Measurements from ENCODE around the gene TCF7. TPM values are rescaled to one million over a fixed set of nuclear protein-coding genes. Genes with fewer than 3 reads are reported as not detected.

The TCF7 gene
- total and polyA plus RNA-seq, 4 donors, result 1.3 to 2.7 (median 2.2) TPM

- Histone ChIP-seq H3K4me3 (ENCODE audit: low read depth in 1 of 3, low read length in 3 of 3) (no peak overlapping the region), H3K4me1 (ENCODE audit: control insufficient read depth in 4 of 4, insufficient read depth in 4 of 4, low read length in 3 of 4) (peaks cover 0 to 23% (median 13%) of the 10 kb centered on the region in 4 donors), H3K27me3 (ENCODE audit: control insufficient read depth in 4 of 4, insufficient read depth in 4 of 4, low read length in 3 of 4) (no peaks in the 10 kb centered on the region), H3K9me3 (ENCODE audit: control insufficient read depth in 4 of 4, low read length in 3 of 4) (no peaks in the 10 kb centered on the region), H3K9ac (ENCODE audit: low read depth in 1 of 2, low read length in 2 of 2) (no peak overlapping the region), H3K36me3 (ENCODE audit: control insufficient read depth in 4 of 4, insufficient read depth in 3 of 4, low read depth in 1 of 4, low read length in 3 of 4) (peaks cover 15 to 37% (median 31%) of the 10 kb centered on the region in 4 donors), H3K27ac (ENCODE audit: low read depth in 1 of 2, low read length in 2 of 2) (no peak overlapping the region)
- 91% methylated on average over 4 of the region's 4 CpGs for WGBS
- DNase-seq (ENCODE audit: low spot score), result no peak
- no peak for TF ChIP-seq RAD21 (IDR thresholded peaks at IDR 0.05)
- TF ChIP-seq HNF4A (conservative IDR thresholded peaks at IDR 0.05), result no peak
- TF ChIP-seq, protein P1, sequence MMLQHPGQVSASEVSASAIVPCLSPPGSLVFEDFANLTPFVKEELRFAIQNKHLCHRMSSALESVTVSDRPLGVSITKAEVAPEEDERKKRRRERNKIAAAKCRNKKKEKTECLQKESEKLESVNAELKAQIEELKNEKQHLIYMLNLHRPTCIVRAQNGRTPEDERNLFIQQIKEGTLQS (IDR thresholded peaks at IDR 0.05), result no peak
These were observed 57.5 kb downstream of the TCF7 start for GRCh38 chr5:134171972-134172371.

DNA sequence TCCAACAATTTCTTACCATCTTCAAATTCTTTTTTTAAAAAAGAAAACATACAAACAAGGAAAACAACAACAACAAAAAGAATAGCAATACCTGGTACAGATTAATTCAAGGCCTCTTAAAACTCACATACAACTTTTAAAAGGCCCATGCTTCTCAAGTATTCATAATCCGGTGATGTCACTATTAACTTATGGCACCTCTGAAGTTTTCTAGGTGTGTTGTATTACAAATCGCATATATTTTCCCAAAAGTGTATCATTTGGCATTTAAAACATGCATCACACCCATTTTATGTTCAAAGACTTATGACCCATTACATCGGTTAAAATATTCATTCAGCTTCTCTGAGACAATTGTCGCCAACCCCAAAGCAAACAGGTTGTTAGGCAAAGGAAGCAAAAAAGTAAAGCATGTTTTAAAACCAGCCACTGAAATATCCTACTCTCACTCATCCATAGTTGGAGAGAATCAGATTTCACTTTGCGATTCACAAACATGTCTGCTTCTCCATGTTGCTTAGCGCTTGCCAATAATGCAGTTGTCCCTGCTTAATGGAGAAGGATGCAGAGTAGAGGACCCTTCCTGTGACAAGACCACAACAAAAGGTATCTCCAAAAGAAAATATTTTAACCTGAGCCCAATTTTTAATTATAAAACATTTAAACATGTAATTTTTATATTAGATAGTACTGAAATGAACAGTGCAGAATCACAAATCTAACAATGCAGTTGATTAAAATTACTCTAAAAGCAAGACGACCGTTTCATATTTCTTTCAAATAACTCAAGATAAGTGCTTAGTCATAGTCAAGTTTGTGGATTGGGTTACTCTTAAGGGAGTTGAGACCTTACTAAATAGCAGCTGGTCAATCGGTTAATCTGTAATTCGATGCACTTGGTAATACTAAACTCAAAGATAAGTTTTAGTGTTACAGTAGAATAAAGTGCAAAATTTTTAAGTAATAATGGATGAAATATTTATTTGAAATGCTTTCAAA lies 60.7 kb downstream of the TCF7 start:
- peak overlapping the region; percentile 90 to 98 (median 91) for H3K4me3 ChIP-seq (ENCODE audit: low read depth in 1 of 3, low read length in 3 of 3)
- H3K4me1 ChIP-seq (ENCODE audit: control insufficient read depth in 4 of 4, insufficient read depth in 4 of 4, low read length in 3 of 4), result peaks cover 3 to 30% (median 18%) of the 10 kb centered on the region in 4 donors
- no peak for DNase-seq (ENCODE audit: low spot score)
- H3K36me3 ChIP-seq (ENCODE audit: control insufficient read depth in 4 of 4, insufficient read depth in 3 of 4, low read depth in 1 of 4, low read length in 3 of 4), result peaks cover 11 to 24% (median 18%) of the 10 kb centered on the region in 4 donors
- H3K9ac ChIP-seq (ENCODE audit: low read depth in 1 of 2, low read length in 2 of 2), result peak overlapping the region; percentile 89 to 98
- 21% methylated on average over 10 of the region's 10 CpGs for WGBS
- no peaks in the 10 kb centered on the region for H3K9me3 ChIP-seq (ENCODE audit: control insufficient read depth in 4 of 4, low read length in 3 of 4)
- TF ChIP-seq, protein P2, sequence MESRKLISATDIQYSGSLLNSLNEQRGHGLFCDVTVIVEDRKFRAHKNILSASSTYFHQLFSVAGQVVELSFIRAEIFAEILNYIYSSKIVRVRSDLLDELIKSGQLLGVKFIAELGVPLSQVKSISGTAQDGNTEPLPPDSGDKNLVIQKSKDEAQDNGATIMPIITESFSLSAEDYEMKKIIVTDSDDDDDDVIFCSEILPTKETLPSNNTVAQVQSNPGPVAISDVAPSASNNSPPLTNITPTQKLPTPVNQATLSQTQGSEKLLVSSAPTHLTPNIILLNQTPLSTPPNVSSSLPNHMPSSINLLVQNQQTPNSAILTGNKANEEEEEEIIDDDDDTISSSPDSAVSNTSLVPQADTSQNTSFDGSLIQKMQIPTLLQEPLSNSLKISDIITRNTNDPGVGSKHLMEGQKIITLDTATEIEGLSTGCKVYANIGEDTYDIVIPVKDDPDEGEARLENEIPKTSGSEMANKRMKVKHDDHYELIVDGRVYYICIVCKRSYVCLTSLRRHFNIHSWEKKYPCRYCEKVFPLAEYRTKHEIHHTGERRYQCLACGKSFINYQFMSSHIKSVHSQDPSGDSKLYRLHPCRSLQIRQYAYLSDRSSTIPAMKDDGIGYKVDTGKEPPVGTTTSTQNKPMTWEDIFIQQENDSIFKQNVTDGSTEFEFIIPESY (IDR thresholded peaks at IDR 0.05), result no peak
- TF ChIP-seq YY1 (IDR thresholded peaks at IDR 0.05), result peak; percentile 76
- TF ChIP-seq, protein P3, sequence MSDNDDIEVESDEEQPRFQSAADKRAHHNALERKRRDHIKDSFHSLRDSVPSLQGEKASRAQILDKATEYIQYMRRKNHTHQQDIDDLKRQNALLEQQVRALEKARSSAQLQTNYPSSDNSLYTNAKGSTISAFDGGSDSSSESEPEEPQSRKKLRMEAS (IDR thresholded peaks at IDR 0.05), result no peak
- TF ChIP-seq HNF4G (IDR thresholded peaks at IDR 0.05), result no peak
- no peak overlapping the region for H3K27ac ChIP-seq (ENCODE audit: low read depth in 1 of 2, low read length in 2 of 2)
- no peaks in the 10 kb centered on the region for H3K27me3 ChIP-seq (ENCODE audit: control insufficient read depth in 4 of 4, insufficient read depth in 4 of 4, low read length in 3 of 4)

GRCh38 chr5:134175921-134176510 lies 61.5 kb downstream of the TCF7 start:
- no peaks in the 10 kb centered on the region for H3K27me3 ChIP-seq (ENCODE audit: control insufficient read depth in 4 of 4, insufficient read depth in 4 of 4, low read length in 3 of 4)
- peak overlapping the region; percentile 89 to 98 for H3K9ac ChIP-seq (ENCODE audit: low read depth in 1 of 2, low read length in 2 of 2)
- H3K27ac ChIP-seq (ENCODE audit: low read depth in 1 of 2, low read length in 2 of 2), result peak overlapping the region; percentile 99
- H3K36me3 ChIP-seq (ENCODE audit: control insufficient read depth in 4 of 4, insufficient read depth in 3 of 4, low read depth in 1 of 4, low read length in 3 of 4), result peaks cover 7 to 15% (median 12%) of the 10 kb centered on the region in 4 donors
- peaks cover 3 to 30% (median 18%) of the 10 kb centered on the region in 4 donors for H3K4me1 ChIP-seq (ENCODE audit: control insufficient read depth in 4 of 4, insufficient read depth in 4 of 4, low read length in 3 of 4)
- H3K9me3 ChIP-seq (ENCODE audit: control insufficient read depth in 4 of 4, low read length in 3 of 4), result no peaks in the 10 kb centered on the region
- WGBS, result under 1% methylated on average over 31 of the region's 31 CpGs
- peak; percentile 62 for DNase-seq (ENCODE audit: low spot score)
- H3K4me3 ChIP-seq (ENCODE audit: low read depth in 1 of 3, low read length in 3 of 3), result peak overlapping the region; percentile 90 to 98 (median 91)
- TF ChIP-seq SP1 (IDR thresholded peaks at IDR 0.05), result no peak
- TF ChIP-seq, protein P2 (IDR thresholded peaks at IDR 0.05), result no peak
- no peak for TF ChIP-seq HNF4G (IDR thresholded peaks at IDR 0.05)
- TF ChIP-seq, protein P3 (IDR thresholded peaks at IDR 0.05), result no peak
- TF ChIP-seq FOXA2 (IDR thresholded peaks at IDR 0.05), result no peak
- no peak for TF ChIP-seq RAD21 (IDR thresholded peaks at IDR 0.05)
- no peak for TF ChIP-seq GABPA (IDR thresholded peaks at IDR 0.05 in 1 of 2, conservative IDR thresholded peaks at IDR 0.05 in 1 of 2)
- TF ChIP-seq, protein P4, sequence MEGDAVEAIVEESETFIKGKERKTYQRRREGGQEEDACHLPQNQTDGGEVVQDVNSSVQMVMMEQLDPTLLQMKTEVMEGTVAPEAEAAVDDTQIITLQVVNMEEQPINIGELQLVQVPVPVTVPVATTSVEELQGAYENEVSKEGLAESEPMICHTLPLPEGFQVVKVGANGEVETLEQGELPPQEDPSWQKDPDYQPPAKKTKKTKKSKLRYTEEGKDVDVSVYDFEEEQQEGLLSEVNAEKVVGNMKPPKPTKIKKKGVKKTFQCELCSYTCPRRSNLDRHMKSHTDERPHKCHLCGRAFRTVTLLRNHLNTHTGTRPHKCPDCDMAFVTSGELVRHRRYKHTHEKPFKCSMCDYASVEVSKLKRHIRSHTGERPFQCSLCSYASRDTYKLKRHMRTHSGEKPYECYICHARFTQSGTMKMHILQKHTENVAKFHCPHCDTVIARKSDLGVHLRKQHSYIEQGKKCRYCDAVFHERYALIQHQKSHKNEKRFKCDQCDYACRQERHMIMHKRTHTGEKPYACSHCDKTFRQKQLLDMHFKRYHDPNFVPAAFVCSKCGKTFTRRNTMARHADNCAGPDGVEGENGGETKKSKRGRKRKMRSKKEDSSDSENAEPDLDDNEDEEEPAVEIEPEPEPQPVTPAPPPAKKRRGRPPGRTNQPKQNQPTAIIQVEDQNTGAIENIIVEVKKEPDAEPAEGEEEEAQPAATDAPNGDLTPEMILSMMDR (IDR thresholded peaks at IDR 0.05; ENCODE audit: low read depth, low read length, missing input control), result no peak
- TF ChIP-seq RXRA (IDR thresholded peaks at IDR 0.05), result no peak
- no peak for TF ChIP-seq FOXA1 (IDR thresholded peaks at IDR 0.05)
- TF ChIP-seq HNF4A (conservative IDR thresholded peaks at IDR 0.05), result no peak
- no peak for TF ChIP-seq YY1 (IDR thresholded peaks at IDR 0.05)
- no peak for TF ChIP-seq EGR1 (IDR thresholded peaks at IDR 0.05; ENCODE audit: low read depth in 2 of 2)
- no peak for TF ChIP-seq TAF1 (conservative IDR thresholded peaks at IDR 0.05)
- TF ChIP-seq NR2F2 (IDR thresholded peaks at IDR 0.05), result no peak

Measured in liver (tissue), 9 donors.